H7 (cell line): ENCODE results near the gene ADAR. TPM values are rescaled to one million over a fixed set of nuclear protein-coding genes. Genes with fewer than 3 reads are reported as not detected.
"Not testable (repeated sequence)": the region's sequence is repeated elsewhere in the genome, so short reads cannot be mapped to it uniquely, and the experiment has no call there.

Source experiments
- DNase-seq: peaks from one replicate; pipeline ENCODE4 v3.0.0; 2012
- H3K27me3 ChIP-seq: 2 replicates; pipeline ENCODE4 v1.6.0; 2011; ENCODE audit warnings: mild to moderate bottlenecking, low read length; ENCODE audit not compliant: control insufficient read depth, insufficient read depth
- H3K36me3 ChIP-seq: replicated peaks from 2 replicates; pipeline ENCODE4 v1.5.1; 2011; ENCODE audit warnings: low read length; ENCODE audit not compliant: control insufficient read depth, insufficient read depth
- H3K4me3 ChIP-seq: 2 replicates; pipeline ENCODE4 v1.5.1; 2011; ENCODE audit warnings: low read depth, mild to moderate bottlenecking, control low read depth, low read length, moderate library complexity; ENCODE audit not compliant: insufficient read depth
- total RNA-seq: library from RNA; depleted of rRNA; stranded (reverse); fragments of >200 nt; shearing (Covaris generic); gene quantifications from 2 replicates; pipeline ENCODE4 v1.2.3, GENCODE V29; 2014; rRNA removed

Gene ADAR, protein sequence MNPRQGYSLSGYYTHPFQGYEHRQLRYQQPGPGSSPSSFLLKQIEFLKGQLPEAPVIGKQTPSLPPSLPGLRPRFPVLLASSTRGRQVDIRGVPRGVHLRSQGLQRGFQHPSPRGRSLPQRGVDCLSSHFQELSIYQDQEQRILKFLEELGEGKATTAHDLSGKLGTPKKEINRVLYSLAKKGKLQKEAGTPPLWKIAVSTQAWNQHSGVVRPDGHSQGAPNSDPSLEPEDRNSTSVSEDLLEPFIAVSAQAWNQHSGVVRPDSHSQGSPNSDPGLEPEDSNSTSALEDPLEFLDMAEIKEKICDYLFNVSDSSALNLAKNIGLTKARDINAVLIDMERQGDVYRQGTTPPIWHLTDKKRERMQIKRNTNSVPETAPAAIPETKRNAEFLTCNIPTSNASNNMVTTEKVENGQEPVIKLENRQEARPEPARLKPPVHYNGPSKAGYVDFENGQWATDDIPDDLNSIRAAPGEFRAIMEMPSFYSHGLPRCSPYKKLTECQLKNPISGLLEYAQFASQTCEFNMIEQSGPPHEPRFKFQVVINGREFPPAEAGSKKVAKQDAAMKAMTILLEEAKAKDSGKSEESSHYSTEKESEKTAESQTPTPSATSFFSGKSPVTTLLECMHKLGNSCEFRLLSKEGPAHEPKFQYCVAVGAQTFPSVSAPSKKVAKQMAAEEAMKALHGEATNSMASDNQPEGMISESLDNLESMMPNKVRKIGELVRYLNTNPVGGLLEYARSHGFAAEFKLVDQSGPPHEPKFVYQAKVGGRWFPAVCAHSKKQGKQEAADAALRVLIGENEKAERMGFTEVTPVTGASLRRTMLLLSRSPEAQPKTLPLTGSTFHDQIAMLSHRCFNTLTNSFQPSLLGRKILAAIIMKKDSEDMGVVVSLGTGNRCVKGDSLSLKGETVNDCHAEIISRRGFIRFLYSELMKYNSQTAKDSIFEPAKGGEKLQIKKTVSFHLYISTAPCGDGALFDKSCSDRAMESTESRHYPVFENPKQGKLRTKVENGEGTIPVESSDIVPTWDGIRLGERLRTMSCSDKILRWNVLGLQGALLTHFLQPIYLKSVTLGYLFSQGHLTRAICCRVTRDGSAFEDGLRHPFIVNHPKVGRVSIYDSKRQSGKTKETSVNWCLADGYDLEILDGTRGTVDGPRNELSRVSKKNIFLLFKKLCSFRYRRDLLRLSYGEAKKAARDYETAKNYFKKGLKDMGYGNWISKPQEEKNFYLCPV
- 196 and 238 TPM in 2 replicates for total RNA-seq

DNA sequence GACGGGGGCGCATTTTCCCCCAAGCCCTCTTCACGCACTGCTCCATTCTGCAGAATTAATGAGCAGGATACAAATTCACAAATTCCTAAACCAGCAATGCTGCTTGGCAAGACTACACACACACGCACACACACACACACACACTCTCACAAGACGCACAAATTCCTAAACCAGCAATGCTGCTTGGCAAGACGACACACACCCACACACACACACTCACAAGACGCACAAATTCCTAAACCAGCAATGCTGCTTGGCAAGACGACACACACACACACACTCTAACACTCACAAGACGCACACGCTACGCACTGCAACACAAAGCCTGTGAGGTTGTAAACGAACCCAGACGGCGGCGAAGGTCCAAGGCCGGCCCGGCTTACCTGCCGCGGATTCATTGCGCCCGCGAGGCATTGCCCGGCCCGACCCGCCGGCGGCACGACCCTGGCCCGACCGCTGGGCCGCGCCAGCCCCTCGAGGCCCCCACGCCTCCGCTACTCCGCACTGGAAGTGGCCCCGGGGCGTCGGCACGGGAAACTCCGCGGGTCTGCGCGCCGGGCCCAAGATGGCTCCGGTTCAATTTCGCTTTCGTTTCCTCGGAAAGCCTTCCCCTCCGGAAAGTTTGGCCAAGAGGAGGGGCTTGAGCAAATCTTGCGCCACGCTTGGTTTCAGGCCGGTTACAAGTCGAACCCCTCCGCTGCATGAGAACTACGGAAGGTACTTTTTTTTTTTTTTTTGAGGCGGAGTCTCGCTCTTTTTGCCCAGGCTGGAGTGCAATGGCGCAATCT is at the start of gene ADAR:
TSS of gene ADAR (minus strand) at position 578 of the 788 bp plus-strand sequence. CDS start at position 398, 180 bp downstream.
- Histone ChIP-seq H3K4me3 (peak within 1 kb of the TSS; percentile 60), H3K27me3 (no peaks in the 10 kb centered on the region), H3K36me3 (peaks cover 2% of the 10 kb centered on the region)
- peak; percentile 82 for DNase-seq

DNA sequence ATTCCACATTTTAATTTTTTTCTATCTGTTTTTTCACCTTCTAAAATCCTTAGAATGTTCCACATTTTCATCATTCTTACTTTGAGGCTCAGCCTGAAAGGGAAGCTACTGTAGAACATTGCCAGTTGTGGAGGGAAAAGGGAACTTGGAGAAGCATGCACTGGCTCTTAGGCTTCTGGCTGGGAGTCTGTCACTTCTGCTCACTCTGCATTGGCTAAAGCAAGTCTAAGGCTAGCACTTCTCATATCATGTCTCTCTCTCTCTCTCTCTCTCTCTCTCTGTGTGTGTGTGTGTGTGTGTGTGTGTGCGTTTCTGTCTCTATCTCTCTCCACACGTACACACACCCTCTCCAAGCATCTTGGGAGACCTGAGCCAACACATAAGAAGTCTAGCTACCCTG is 49.6 kb upstream of the ADAR start:
- no peak overlapping the region for H3K4me3 ChIP-seq
- H3K36me3 ChIP-seq, result no peaks in the 10 kb centered on the region
- DNase-seq, result no peak
- no peaks in the 10 kb centered on the region; the same call in 1 of the 2 replicates for H3K27me3 ChIP-seq

DNA sequence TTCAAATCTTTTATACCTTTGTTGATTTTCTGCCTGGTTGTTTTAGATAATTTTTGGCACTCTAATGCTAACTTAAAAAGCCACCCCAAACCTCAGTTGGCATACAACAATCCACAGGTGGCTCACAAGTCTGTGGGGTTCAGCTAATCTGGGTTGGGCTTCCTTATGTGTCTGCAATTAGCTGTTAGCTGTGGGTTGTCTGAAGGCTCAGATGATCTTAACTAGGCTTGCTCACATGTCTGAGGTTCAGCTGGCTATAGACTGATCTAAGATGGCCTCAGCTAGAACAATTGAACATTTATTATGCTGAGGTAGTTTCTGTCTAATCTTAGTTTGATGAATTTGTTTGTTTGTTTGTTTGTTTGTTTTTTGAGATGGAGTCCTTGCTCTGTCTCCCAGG is 44.9 kb upstream of the ADAR start:
- Histone ChIP-seq H3K36me3 (no peaks in the 10 kb centered on the region), H3K27me3 (no peaks in the 10 kb centered on the region; the same call in 1 of the 2 replicates), H3K4me3 (no peak overlapping the region)
- DNase-seq, result no peak

DNA sequence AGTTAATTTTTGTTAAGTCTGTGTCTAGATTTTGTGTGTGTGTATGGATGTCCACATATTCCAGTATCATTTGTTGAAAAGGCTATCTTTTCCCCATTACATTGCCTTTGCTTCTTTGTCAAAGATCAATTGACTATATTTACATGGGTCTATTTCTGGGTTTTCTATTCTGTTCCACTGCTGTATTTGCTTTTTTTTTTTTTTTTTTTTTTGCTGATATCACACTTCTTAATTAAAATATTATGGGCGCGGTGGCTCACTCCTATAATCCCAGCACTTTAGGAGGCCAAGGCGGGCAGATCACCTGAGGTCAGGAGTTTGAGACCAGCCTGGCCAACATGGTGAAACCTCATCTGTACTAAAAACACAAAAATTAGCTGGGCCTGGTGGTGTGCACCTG is 36.7 kb upstream of the ADAR start:
- not testable (repeated sequence) for H3K27me3 ChIP-seq, H3K4me3 ChIP-seq, H3K36me3 ChIP-seq, DNase-seq

DNA sequence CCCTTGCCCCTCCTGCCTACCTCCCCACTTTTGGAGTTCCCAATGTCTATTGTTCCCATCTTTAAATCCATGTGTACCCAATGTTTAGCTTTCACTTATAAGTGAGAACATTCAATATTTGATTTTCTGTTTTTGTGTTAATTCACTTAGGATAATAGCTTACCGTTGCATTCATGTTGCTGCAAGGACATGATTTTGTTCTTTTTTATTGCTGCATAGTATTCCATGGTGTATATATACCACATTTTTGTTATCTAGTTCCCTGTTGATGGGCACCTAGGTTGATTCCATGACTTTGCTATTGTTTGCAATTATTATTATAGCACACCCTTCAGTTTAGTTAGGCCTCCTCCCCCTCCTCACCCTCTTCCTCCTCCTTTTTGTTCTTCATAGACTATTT is 33.5 kb upstream of the ADAR start:
- Histone ChIP-seq H3K4me3 (no peak overlapping the region), H3K36me3 (no peaks in the 10 kb centered on the region), H3K27me3 (no peaks in the 10 kb centered on the region)
- DNase-seq, result no peak

DNA sequence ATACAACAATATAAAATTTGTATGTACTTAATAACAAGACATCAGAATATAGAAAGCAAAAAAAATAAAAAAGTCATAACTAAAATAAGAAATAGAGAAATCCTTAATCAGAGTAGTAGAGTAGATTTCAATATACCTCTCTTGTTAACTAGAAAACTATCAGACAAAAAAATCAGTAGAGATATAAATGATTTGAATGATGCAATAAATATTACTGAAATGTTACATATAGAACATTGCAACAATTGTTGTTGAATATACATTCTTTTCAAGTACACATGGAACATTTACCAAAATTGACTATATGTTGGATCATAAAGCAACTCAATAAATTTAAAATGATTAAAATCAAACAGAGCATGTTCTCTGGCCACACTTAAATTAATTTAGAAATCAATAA is 31.9 kb upstream of the ADAR start:
- Histone ChIP-seq H3K27me3 (no peaks in the 10 kb centered on the region), H3K4me3 (no peak overlapping the region), H3K36me3 (no peaks in the 10 kb centered on the region)
- DNase-seq, result no peak

DNA sequence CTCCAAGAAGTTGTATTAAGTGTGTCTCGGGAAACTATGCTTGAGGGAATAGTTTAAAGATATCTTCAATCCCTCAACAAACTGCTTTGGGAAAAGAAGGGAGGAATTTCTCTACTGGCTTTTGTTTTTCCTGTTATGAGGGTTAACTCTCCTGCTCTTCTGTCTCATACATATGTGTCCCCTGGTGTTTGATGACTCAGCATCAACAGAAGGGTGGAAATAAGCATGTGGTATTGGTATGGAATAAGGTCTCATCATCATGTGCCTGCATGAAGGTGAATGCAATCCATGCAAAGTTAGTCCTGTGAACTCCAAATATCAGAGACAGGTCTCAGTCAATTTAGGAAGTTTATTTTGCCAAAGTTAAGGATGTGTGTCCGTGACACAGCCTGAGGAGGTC is 27.2 kb upstream of the ADAR start:
- H3K4me3 ChIP-seq, result no peak overlapping the region
- no peak for DNase-seq
- H3K36me3 ChIP-seq, result no peaks in the 10 kb centered on the region
- H3K27me3 ChIP-seq, result no peaks in the 10 kb centered on the region

DNA sequence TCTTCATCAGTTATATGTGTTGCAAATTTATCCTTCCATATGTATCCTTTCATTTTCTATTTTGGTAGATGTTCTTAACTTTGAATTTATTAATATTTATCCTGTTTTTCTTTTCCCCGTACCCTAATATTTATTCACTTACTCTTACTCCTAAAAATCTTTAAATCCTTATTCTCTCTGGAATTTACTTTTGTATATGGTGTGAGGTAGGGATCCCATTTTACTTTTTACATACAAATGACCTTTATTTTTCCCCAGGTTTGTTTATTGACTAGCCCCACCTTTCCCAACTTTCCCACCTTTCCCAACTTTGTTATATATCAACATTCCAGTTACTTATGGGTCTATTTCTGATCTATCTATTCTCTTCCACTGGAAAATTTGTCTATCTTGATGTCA is 21.7 kb upstream of the ADAR start:
- H3K27me3 ChIP-seq, result no peaks in the 10 kb centered on the region
- DNase-seq, result no peak
- no peaks in the 10 kb centered on the region for H3K36me3 ChIP-seq
- H3K4me3 ChIP-seq, result no peak overlapping the region

DNA sequence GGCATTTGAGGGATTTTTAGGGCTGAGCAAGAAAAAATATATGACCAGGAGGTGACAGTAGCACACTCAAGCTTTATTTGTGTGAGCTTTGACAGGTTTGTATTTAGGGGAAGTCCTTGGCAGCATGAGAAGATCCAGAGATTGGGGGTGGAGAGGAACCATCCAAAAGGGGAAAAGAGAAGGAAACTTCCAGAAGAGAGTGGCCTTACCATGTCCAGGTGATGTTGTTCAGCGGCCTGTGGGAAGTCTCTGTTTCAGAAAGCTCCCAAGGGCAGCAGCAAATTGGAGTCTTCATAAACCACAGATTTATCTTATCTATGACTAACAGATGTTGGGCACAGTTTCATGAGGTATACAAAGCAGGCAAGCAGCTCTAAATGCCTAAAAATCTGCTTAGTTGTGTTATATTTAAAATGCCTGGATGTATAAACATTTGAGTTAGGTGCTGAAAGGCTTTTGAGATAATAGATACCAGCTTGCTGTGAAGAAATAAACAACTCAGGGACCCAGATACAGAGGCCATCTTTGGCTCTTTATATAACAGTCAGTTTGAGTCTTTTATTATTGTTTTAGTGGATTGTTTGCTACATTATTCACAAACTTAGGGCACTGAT is 21.2 kb upstream of the ADAR start:
- H3K4me3 ChIP-seq, result no peak overlapping the region
- DNase-seq, result no peak

DNA sequence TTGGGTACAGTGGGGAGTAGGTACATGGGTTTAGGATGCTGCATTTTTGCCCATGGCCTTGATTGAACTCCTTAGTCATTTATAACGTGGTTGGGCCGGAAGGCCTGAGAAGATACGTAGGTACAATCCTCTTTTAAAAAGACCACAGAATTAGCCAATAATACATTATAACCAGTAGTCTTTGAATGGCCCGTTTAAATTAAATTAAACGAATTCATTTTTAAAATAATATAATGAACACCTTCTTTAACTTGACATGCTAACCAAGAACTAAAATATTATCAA is 20.1 kb upstream of the ADAR start:
- no peak for DNase-seq
- Histone ChIP-seq H3K4me3 (peak overlapping the region; percentile 100), H3K36me3 (no peaks in the 10 kb centered on the region)

More for the DNA sequence above, 21.2 kb upstream of the ADAR start:
- H3K36me3 ChIP-seq, result no peaks in the 10 kb centered on the region
- no peaks in the 10 kb centered on the region for H3K27me3 ChIP-seq

DNA sequence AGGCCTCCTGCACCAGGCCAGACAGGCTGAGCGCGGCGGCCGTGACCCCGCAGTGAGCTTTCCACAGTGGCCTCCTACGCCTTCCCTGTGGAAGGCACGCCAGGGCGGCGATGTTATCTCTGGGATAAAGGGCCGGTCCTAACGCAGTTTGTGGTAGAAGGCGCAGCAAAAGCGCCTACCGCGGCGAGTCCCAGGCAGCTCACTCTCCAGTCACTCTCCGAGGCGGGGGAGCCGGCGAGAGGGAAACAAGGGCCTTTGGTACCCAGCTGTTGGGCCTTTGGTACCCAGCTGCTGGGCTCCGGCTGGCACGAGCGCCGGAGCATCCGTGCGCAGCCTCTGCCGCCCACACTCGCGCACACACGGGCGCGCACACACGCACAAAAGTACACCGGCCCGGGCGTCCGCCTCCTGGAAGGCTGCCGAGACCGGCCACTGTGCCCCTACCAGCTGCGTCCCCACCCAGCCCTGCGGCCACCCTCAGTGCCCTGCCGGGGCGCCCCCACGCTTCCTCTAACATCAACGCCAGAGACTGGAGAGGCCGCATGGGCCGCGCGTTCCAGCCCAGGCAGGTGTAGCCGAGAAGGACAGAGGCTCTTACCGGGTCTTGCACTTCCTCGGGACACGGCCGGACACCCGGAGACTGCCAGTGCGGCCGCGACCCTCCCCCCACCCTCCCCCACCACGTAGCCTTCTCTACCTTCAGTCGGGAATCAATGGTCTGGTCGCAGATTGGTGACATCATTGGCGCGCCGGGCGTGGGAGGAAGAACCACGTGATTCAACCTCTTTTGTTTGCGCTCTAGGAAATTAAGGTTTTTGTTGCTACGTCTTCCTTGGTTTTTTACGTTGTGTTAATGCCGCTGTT is 19.5 kb upstream of the ADAR start:
- no peaks in the 10 kb centered on the region for H3K27me3 ChIP-seq
- H3K4me3 ChIP-seq, result peak overlapping the region; percentile 100
- peak; percentile 90 for DNase-seq
- H3K36me3 ChIP-seq, result no peaks in the 10 kb centered on the region

More for the DNA sequence above, 20.1 kb upstream of the ADAR start:
- no peaks in the 10 kb centered on the region for H3K27me3 ChIP-seq

DNA sequence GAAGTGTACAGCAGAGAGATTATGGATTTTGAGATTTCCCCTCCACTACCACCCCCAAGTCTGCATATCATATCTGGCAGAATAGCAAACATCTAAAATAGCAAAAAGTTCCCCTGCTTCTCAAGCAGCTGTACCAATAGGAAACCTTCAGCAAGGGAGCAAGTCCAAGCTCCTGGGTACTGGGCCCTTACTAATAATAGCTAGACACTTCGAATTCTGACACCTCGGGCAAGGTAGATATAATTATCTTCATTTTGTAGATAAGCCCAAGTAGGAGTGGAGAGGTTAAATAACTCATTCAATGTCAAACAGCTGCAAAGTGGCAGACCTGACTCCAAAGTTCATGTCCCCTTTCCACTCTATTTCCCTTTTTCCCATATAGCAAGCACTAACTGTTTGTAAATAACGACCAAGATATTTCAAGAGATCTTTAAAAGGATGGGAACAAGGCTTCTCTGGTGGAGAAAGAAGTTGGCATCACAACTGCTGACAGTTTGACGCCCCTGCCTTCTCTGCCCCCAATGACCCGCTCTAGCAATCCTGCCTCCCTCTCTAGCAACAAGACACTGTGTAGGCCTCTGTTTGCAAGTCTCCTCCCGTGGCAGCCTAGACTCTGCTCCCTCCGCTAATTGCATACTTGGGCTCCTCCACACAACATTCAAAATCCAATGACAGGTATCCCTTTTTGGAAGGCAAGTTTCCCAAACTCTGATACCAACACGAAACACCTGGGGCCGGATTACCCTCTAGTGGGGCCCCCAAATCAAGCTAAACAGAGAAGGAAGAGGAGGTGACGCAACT is 18.7 kb upstream of the ADAR start:
- H3K27me3 ChIP-seq, result no peaks in the 10 kb centered on the region
- H3K4me3 ChIP-seq, result peak overlapping the region; percentile 100
- no peak for DNase-seq
- H3K36me3 ChIP-seq, result no peaks in the 10 kb centered on the region
